IPS-NIHi7 (cell line): ENCODE measurements around the gene MYO6.

Experiments
- DNase-seq: peaks from one replicate; pipeline ENCODE4 v3.0.0; 2012; ENCODE audit warnings: mixed read lengths; ENCODE audit errors: extremely low spot score

The MYO6 gene

GRCh38 chr6:75946146-75946831 is 197.2 kb downstream of the MYO6 start:
- no peak for DNase-seq

GRCh38 chr6:75947935-75948334 is 198.9 kb downstream of the MYO6 start:
- DNase-seq, result no peak

DNA sequence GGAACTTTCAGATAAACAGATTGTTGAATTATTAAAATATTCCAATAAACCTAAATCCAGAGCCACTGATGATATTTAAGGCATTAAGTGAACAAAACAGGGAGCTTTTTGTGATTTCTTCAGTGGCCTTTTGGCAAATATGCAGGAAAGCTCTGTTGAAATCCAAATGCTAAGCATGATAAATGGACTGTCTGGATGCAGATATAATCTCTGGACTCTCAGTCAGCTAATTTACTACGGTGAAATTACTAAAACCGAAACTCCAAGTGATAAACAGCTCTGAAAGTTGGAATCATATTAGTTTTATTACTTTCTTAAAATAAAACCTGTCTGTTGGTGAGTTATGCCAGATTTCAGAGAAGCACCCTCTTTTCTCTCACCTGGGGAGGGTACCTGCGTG is 203.1 kb downstream of the MYO6 start:
- DNase-seq, result no peak

- no peak for DNase-seq
These were observed 214.5 kb downstream of the MYO6 start for GRCh38 chr6:75963569-75963968.

DNA sequence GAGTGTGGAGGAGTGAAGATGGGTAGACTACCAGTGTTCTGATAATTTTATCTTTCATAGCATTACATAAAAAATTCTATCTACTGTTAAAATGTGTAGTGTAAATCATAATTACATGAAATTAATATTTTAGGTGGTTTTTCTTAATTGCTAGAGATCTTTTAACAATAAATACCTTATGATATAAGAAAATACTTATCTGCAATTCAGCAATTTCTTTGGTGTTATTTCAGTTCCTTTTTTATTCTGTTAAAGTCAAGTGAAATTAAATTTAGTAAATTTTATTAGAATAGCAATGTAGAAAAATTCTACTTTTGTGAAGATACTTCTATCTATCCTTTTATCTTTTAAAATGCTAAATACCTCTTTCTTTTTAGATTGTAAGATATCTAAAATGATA is 219.1 kb downstream of the MYO6 start:
- DNase-seq, result no peak
